DOHH2 (cell line): ENCODE measurements around the gene COTL1.
A peak's percentile ranks its signal among the peaks of the same experiment; 100 is the strongest.

Experiments used
- H3F3A ChIP-seq: fragments of 200-600 bp; sonication (generic), shearing (Covaris generic); 2 replicates; pipeline ENCODE4 v1.6.0; 2016; ENCODE audit warnings: antibody characterized with exemption, mild to moderate bottlenecking; ENCODE audit not compliant: control insufficient read depth, insufficient read depth
- H3K27ac ChIP-seq: fragments of 200-600 bp; sonication (generic); 2 replicates; pipeline ENCODE4 v1.5.1; 2014; ENCODE audit warnings: low read depth, mild to moderate bottlenecking, low read length, moderate library complexity
- H3K27me3 ChIP-seq: fragments of 200-600 bp; sonication (generic); 2 replicates; pipeline ENCODE4 v1.6.1; 2014; ENCODE audit warnings: mild to moderate bottlenecking, low read length, mixed read lengths; ENCODE audit not compliant: control insufficient read depth
- H3K36me3 ChIP-seq: fragments of 200-600 bp; sonication (generic); 2 replicates; pipeline ENCODE4 v1.6.1; 2014; ENCODE audit warnings: mild to moderate bottlenecking, low read length, moderate library complexity, mixed read lengths; ENCODE audit not compliant: control insufficient read depth
- H3K4me1 ChIP-seq: fragments of 200-600 bp; sonication (generic); 2 replicates; pipeline ENCODE4 v1.6.1; 2014; ENCODE audit warnings: mild to moderate bottlenecking, low read length, mixed read lengths; ENCODE audit not compliant: control insufficient read depth
- H3K4me2 ChIP-seq: fragments of 200-600 bp; sonication (generic); 2 replicates; pipeline ENCODE4 v1.6.0; 2014; ENCODE audit warnings: mild to moderate bottlenecking, low read length, moderate library complexity
- H3K4me3 ChIP-seq: fragments of 200-600 bp; sonication (generic); 2 replicates; pipeline ENCODE4 v1.5.1; 2014; ENCODE audit warnings: mild to moderate bottlenecking, low read length, mixed read lengths
- H3K79me2 ChIP-seq: fragments of 200-600 bp; sonication (generic); 2 replicates; pipeline ENCODE4 v1.6.1; 2014; ENCODE audit warnings: mild to moderate bottlenecking, low read length, mixed read lengths; ENCODE audit not compliant: control insufficient read depth
- H3K9me2 ChIP-seq: fragments of 200-600 bp; sonication (generic); replicated peaks from 2 replicates; pipeline ENCODE4 v1.6.1; 2014; ENCODE audit warnings: mild to moderate bottlenecking, low read length, mixed read lengths; ENCODE audit not compliant: control insufficient read depth
- H3K9me3 ChIP-seq: fragments of 200-600 bp; sonication (generic); 2 replicates; pipeline ENCODE4 v1.6.1; 2014; ENCODE audit warnings: antibody characterized with exemption, low read length, mixed read lengths; ENCODE audit not compliant: control insufficient read depth, insufficient read depth
- H4K20me1 ChIP-seq: fragments of 200-600 bp; sonication (generic); 2 replicates; pipeline ENCODE4 v1.6.0; 2014; ENCODE audit warnings: low read depth, mild to moderate bottlenecking, antibody characterized with exemption, low read length, moderate library complexity; ENCODE audit not compliant: control insufficient read depth, insufficient read depth
- CTCF ChIP-seq: fragments of 200-600 bp; sonication (generic); IDR thresholded peaks from one replicate; pipeline ENCODE4 v1.5.1; 2014; ENCODE audit warnings: antibody characterized with exemption, mild to moderate bottlenecking, low read depth, low read length; ENCODE audit not compliant: poor library complexity, severe bottlenecking
- EZH2phosphoT487 ChIP-seq: fragments of 200-600 bp; sonication (generic); IDR thresholded peaks from 2 replicates; pipeline ENCODE4 v1.6.1; 2017; ENCODE audit warnings: borderline replicate concordance, mild to moderate bottlenecking, antibody characterized with exemption, low read length, moderate library complexity, mixed read lengths

The COTL1 gene

GRCh38 chr16:84657229-84657837 is 39.5 kb upstream of the COTL1 start:
- H3K9me2 ChIP-seq, result no peaks in the 10 kb centered on the region
- TF ChIP-seq CTCF (no peak), EZH2phosphoT487 (no peak)
- no peak overlapping the region for H3K4me3 ChIP-seq
- H3F3A ChIP-seq, result no peaks in the 10 kb centered on the region; the same call in 1 of the 2 replicates
- no peak overlapping the region for H3K4me2 ChIP-seq
- H3K27me3 ChIP-seq, result no peaks in the 10 kb centered on the region
- no peaks in the 10 kb centered on the region for H3K9me3 ChIP-seq
- no peaks in the 10 kb centered on the region; the same call in 1 of the 2 replicates for H4K20me1 ChIP-seq
- peaks cover 51% of the 10 kb centered on the region for H3K36me3 ChIP-seq
- peaks cover 6% of the 10 kb centered on the region for H3K79me2 ChIP-seq
- H3K27ac ChIP-seq, result peak overlapping the region; percentile 47; the same call in 1 of the 2 replicates
- peaks cover 29% of the 10 kb centered on the region for H3K4me1 ChIP-seq

GRCh38 chr16:84656649-84657048 is 38.8 kb upstream of the COTL1 start:
- Histone ChIP-seq H3F3A (no peaks in the 10 kb centered on the region; the same call in 1 of the 2 replicates), H3K4me2 (peak overlapping the region; percentile 74), H3K9me2 (no peaks in the 10 kb centered on the region), H4K20me1 (no peaks in the 10 kb centered on the region; the same call in 1 of the 2 replicates), H3K27ac (peak overlapping the region; percentile 47), H3K4me3 (peak overlapping the region; percentile 59), H3K4me1 (peaks cover 23% of the 10 kb centered on the region), H3K36me3 (peaks cover 49% of the 10 kb centered on the region), H3K79me2 (peaks cover 6% of the 10 kb centered on the region), H3K9me3 (no peaks in the 10 kb centered on the region), H3K27me3 (no peaks in the 10 kb centered on the region)
- no peak for TF ChIP-seq EZH2phosphoT487
- TF ChIP-seq CTCF, result no peak

- no peaks in the 10 kb centered on the region for H3K27me3 ChIP-seq
- peaks cover 3% of the 10 kb centered on the region for H3F3A ChIP-seq
- peaks cover 8% of the 10 kb centered on the region for H3K79me2 ChIP-seq
- peaks cover 56% of the 10 kb centered on the region for H3K36me3 ChIP-seq
- no peak overlapping the region for H3K4me3 ChIP-seq
- no peak overlapping the region for H3K4me2 ChIP-seq
- peaks cover 23% of the 10 kb centered on the region for H3K4me1 ChIP-seq
- no peak for TF ChIP-seq EZH2phosphoT487
- TF ChIP-seq CTCF, result no peak
- no peaks in the 10 kb centered on the region for H3K9me2 ChIP-seq
- no peak overlapping the region for H3K27ac ChIP-seq
- peaks cover 5% of the 10 kb centered on the region for H4K20me1 ChIP-seq
- no peaks in the 10 kb centered on the region for H3K9me3 ChIP-seq
These were observed 37.1 kb upstream of the COTL1 start for GRCh38 chr16:84654998-84655397.
